K562 (cell line): ENCODE measurements around the gene PTPRE. TPM values are rescaled to one million over a fixed set of nuclear protein-coding genes. Genes with fewer than 3 reads are reported as not detected.

Experiments used
- ATAC-seq: fragments of 200-7000 bp; cut with Tn5 transposase; 3 replicates; pipeline ENCODE4 v1.9.1; 2020; ENCODE audit warnings: moderate library complexity
- BruUV-seq: library from RNA; stranded (reverse); fragments of 400-500 nt; replicated peaks from 2 replicates; lab custom pipeline; 2021; lab: Mats Ljungman, UMichigan
- CTCF ChIA-PET: fragments of 300-600 bp; formaldehyde crosslinking; extraction: SDS; loops from one replicate; lab custom pipeline; 2021; ENCODE audit warnings: low intra/inter-chr PET ratio; lab: Yijun Ruan, JAX
- POLR2A ChIA-PET: fragments of 300-600, 350-650 bp; sonication (Branson Sonifier 250); formaldehyde crosslinking; extraction: SDS; loops from one replicate; lab custom pipeline; 2021; ENCODE audit warnings: antibody characterized with exemption, inconsistent platforms; lab: Yijun Ruan, JAX
- DNase-seq, 4 experiments: peaks; one replicate each; pipeline versions ENCODE4 v3.0.0 to v3.0.0-alpha.2; 2011 to 2018; ENCODE audit warnings: low spot score in 3 of 4, mixed read lengths in 3 of 4; ENCODE audit errors: extremely low read depth in 1 of 4
- FAIRE-seq: peaks from 2 replicates; lab custom pipeline; 2011; peaks lifted over from hg19 to GRCh38; lab: Jason Lieb, UNC
- H2AFZ ChIP-seq: 2 replicates; pipeline ENCODE4 v1.6.0; 2011; ENCODE audit warnings: low read depth, low read length, control low read depth, inconsistent platforms
- H3K27ac ChIP-seq: fragments of 200-600 bp; 3 replicates; pipeline ENCODE4 v1.8.0; 2011; ENCODE audit warnings: low read depth, mild to moderate bottlenecking, control low read depth, inconsistent platforms, low read length, moderate library complexity, mixed read lengths; ENCODE audit errors: extremely low read depth
- H3K27me3 ChIP-seq, 2 experiments: fragments of 300-600 bp in 1 of 2; 2 replicates in 1 of 2; 3 replicates in 1 of 2; pipeline versions ENCODE4 v1.6.0 to v1.8.0; 2011; ENCODE audit warnings: inconsistent platforms in 2 of 2, low read length in 2 of 2, mild to moderate bottlenecking in 1 of 2, mixed read lengths in 1 of 2, moderate library complexity in 1 of 2; ENCODE audit not compliant: control insufficient read depth in 2 of 2, insufficient read depth in 2 of 2
- H3K36me3 ChIP-seq: fragments of 300-600 bp; 3 replicates; pipeline ENCODE4 v1.8.0; 2011; ENCODE audit warnings: mild to moderate bottlenecking, low read length, inconsistent platforms; ENCODE audit not compliant: control insufficient read depth, insufficient read depth
- H3K4me1 ChIP-seq, 2 experiments: fragments of 200-600 bp in 1 of 2; replicated peaks in 1 of 2; 2 replicates in 1 of 2; 3 replicates in 1 of 2; pipeline versions ENCODE4 v1.5.1 to v1.8.0; 2011; ENCODE audit warnings: inconsistent platforms in 2 of 2, low read length in 2 of 2, mild to moderate bottlenecking in 1 of 2, mixed read lengths in 1 of 2, moderate library complexity in 1 of 2; ENCODE audit not compliant: control insufficient read depth in 2 of 2, insufficient read depth in 2 of 2
- H3K4me2 ChIP-seq: 2 replicates; pipeline ENCODE4 v1.6.1; 2011; ENCODE audit warnings: low read length, control low read depth, inconsistent platforms, mixed read lengths; ENCODE audit not compliant: insufficient read depth
- H3K4me3 ChIP-seq: fragments of 200-600 bp; sonication (generic), shearing (Covaris generic); 2 replicates; pipeline ENCODE4 v1.5.1; 2016; ENCODE audit warnings: control low read depth, inconsistent platforms
- H3K79me2 ChIP-seq: fragments of 200-600 bp; 3 replicates; pipeline ENCODE4 v1.8.0; 2011; ENCODE audit warnings: low read length, inconsistent platforms; ENCODE audit not compliant: control insufficient read depth, insufficient read depth
- H3K9ac ChIP-seq, 2 experiments: 2 replicates each; pipeline versions ENCODE4 v1.6.0 to v1.6.1; 2011; ENCODE audit warnings: low read depth in 2 of 2, low read length in 2 of 2, control low read depth in 1 of 2, inconsistent platforms in 1 of 2, mild to moderate bottlenecking in 1 of 2, mixed read lengths in 1 of 2; ENCODE audit not compliant: insufficient read depth in 1 of 2
- H3K9me1 ChIP-seq: one replicate; pipeline ENCODE4 v1.6.0; 2011; ENCODE audit warnings: inconsistent platforms, mild to moderate bottlenecking, low read length, moderate library complexity; ENCODE audit not compliant: control insufficient read depth, insufficient read depth
- H3K9me3 ChIP-seq: replicated peaks from 2 replicates; pipeline ENCODE4 v1.5.1; 2011; ENCODE audit warnings: low read depth, low read length, inconsistent platforms; ENCODE audit not compliant: control insufficient read depth, insufficient read depth
- H4K20me1 ChIP-seq: replicated peaks from 2 replicates; pipeline ENCODE4 v1.6.1; 2011; ENCODE audit warnings: low read length, inconsistent platforms, mixed read lengths; ENCODE audit not compliant: control insufficient read depth, insufficient read depth
- AFF1 ChIP-seq, 2 experiments: fragments of 450-650 bp; IDR thresholded peaks; 2 replicates each; pipeline ENCODE4 v1.6.1; 2018; ENCODE audit warnings: mild to moderate bottlenecking in 2 of 2, low read depth in 1 of 2; ENCODE audit not compliant: partially characterized antibody in 2 of 2
- CCAR2 ChIP-seq: fragments of 200-400 bp; formaldehyde crosslinking; IDR thresholded peaks from 2 replicates; pipeline ENCODE4 v1.6.1; 2017; ENCODE audit warnings: mild to moderate bottlenecking, low read depth, low read length
- MBD2 ChIP-seq: sonication (generic); IDR thresholded peaks from 2 replicates; pipeline ENCODE4 v1.6.1; 2016; ENCODE audit warnings: low read depth, borderline replicate concordance
- NCOA1 ChIP-seq: fragments of 450-650 bp; IDR thresholded peaks from 2 replicates; pipeline ENCODE4 v1.6.1; 2016; ENCODE audit warnings: low read depth
- PKNOX1 ChIP-seq: fragments of 450-650 bp; IDR thresholded peaks from 2 replicates; pipeline ENCODE4 v1.6.1; 2016
- POLR2AphosphoS5 ChIP-seq: IDR thresholded peaks from 2 replicates; pipeline ENCODE4 v1.6.1; 2011; ENCODE audit warnings: mild to moderate bottlenecking, low read depth, low read length, moderate library complexity; ENCODE audit not compliant: control insufficient read depth, insufficient read depth
- SMARCC2 ChIP-seq: fragments of 450-650 bp; IDR thresholded peaks from 2 replicates; pipeline ENCODE4 v1.6.1; 2017; ENCODE audit warnings: antibody characterized with exemption, moderate library complexity, mild to moderate bottlenecking, low read depth
- WHSC1 ChIP-seq: IDR thresholded peaks from one replicate; pipeline ENCODE4 v1.6.1; 2012; ENCODE audit warnings: low read length, control low read depth, inconsistent platforms
- ZNF57 ChIP-seq: fragments of 450-650 bp; formaldehyde crosslinking; IDR thresholded peaks from 2 replicates; pipeline ENCODE4 v1.4.0; 2020; ENCODE audit warnings: mild to moderate bottlenecking, moderate library complexity
- in situ Hi-C: fragments of 300-500 bp; cut with MboI; formaldehyde crosslinking; loops from 4 replicates; pipeline ENCODE4 v1.15.0; 2018; ENCODE audit warnings: inconsistent platforms, mixed read lengths
- intact Hi-C: fragments of 100-400 bp; cut with micrococcal nuclease; formaldehyde crosslinking; loops from 2 replicates; pipeline ENCODE4 v1.14.2; 2022
- polyA plus RNA-seq, 8 experiments: library from polyadenylated mRNA; depleted of rRNA in 4 of 8; stranded (reverse) in 5 of 8; unstranded in 3 of 8; fragments of >200 nt; fragmentation: Nextera tagmentation in 2 of 8; fragmentation: Illumina TruSeq in 1 of 8; extraction: Ambion mirVana in 2 of 8; extraction: Trizol in 1 of 8; gene quantifications; 2 replicates each; pipeline versions ENCODE4 v1.2.1 to v1.2.3, GENCODE V29; 2011 to 2014; ENCODE audit warnings: inconsistent platforms in 1 of 8, missing spikeins in 1 of 8
- total RNA-seq, 7 experiments: library from RNA; depleted of rRNA in 6 of 7; stranded (reverse); fragments of >200 nt in 6 of 7; fragmentation: Illumina TruSeq in 2 of 7; extraction: Trizol in 2 of 7; gene quantifications; 2 replicates each; pipeline versions ENCODE4 v1.2.1 to v1.2.3, GENCODE V29; 2011 to 2021; ENCODE audit warnings: low replicate concordance in 1 of 7

Gene PTPRE
- total and polyA plus RNA-seq, 9 of the 15 experiments (the other 6 are each of a cell fraction or from before 2014, with no cell fraction given): 0.01 to 0.13 (median 0.04) TPM; not detected in 4

GRCh38 chr10:127892743-127893142 is 14.2 kb upstream of the PTPRE start, which contains the start of gene CLRN3:
Gene CLRN3, minus strand, starts transcription at chr10:127892941. Its CDS starts 157 bp downstream, at chr10:127892784.
- FAIRE-seq (no peak), DNase-seq (no peak), ATAC-seq (no peak)
- Histone ChIP-seq H4K20me1 (no peaks in the 10 kb centered on the region), H3K36me3 (no peaks in the 10 kb centered on the region), H3K4me3 (no peak within 1 kb of the TSS), H3K27me3 (no peaks in the 10 kb centered on the region; a peak in 1 of 5 replicates), H3K79me2 (no peaks in the 10 kb centered on the region), H3K4me2 (no peak within 1 kb of the TSS), H3K9ac (no peak within 1 kb of the TSS), H3K9me3 (no peaks in the 10 kb centered on the region), H3K4me1 (no peaks in the 10 kb centered on the region), H3K27ac (no peak within 1 kb of the TSS), H2AFZ (no peak within 1 kb of the TSS), H3K9me1 (no peaks in the 10 kb centered on the region)
- no TSS peak for BruUV-seq
- CTCF ChIA-PET: no interaction called here
- in situ Hi-C loops (no loop called here), intact Hi-C loops (no loop called here)
- TF ChIP-seq AFF1 (IDR thresholded peaks at IDR 0.05; ENCODE audit: low read depth in 1 of 2, partially characterized antibody in 2 of 2): no peak
- no peak for TF ChIP-seq POLR2AphosphoS5
- TF ChIP-seq WHSC1: no peak
- TF ChIP-seq CCAR2: no peak
- TF ChIP-seq ZNF57 (CRISPR knock-in tag): no peak
- TF ChIP-seq NCOA1: no peak
- no peak for TF ChIP-seq SMARCC2
- TF ChIP-seq MBD2: no peak
- no peak for TF ChIP-seq PKNOX1
- POLR2A ChIA-PET: no interaction called here
